ENCODE results near the gene ZNF507.

ZNF507 gene

GRCh38 chr19:32345261-32346207 is at the start of gene ZNF507:
ZNF507 (plus strand) TSS chr19:32345610; CDS start chr19:32352831, 7,221 bp downstream.
- peak; percentile 92 for DNase-seq

DNA sequence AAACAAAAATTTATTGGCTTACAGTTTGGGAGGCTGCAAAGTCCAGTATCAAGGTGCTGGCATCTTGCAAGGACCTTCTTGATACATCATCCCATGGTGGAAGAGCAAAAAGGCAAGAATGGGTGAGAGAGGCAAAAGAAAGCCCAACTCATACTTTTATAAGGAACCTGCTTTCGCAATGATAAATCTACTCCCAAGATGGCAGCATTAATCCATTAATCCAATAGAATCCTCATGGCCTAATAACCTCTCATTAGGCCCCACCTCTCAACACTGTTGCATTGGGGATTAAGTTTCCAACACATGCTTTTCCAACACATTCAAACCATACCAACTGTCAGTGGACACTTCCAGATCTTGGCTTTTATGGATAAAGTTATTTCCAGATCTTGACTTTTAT is 48.7 kb upstream of the ZNF507 start:
- DNase-seq: no peak

- DNase-seq: no peak
Measured at GRCh38 chr19:32302778-32303177, 42.6 kb upstream of the ZNF507 start.

- DNase-seq: no peak
Measured at GRCh38 chr19:32303193-32303592, 42.2 kb upstream of the ZNF507 start.

- DNase-seq: no peak
Measured at GRCh38 chr19:32307591-32307990, 37.8 kb upstream of the ZNF507 start.

DNA sequence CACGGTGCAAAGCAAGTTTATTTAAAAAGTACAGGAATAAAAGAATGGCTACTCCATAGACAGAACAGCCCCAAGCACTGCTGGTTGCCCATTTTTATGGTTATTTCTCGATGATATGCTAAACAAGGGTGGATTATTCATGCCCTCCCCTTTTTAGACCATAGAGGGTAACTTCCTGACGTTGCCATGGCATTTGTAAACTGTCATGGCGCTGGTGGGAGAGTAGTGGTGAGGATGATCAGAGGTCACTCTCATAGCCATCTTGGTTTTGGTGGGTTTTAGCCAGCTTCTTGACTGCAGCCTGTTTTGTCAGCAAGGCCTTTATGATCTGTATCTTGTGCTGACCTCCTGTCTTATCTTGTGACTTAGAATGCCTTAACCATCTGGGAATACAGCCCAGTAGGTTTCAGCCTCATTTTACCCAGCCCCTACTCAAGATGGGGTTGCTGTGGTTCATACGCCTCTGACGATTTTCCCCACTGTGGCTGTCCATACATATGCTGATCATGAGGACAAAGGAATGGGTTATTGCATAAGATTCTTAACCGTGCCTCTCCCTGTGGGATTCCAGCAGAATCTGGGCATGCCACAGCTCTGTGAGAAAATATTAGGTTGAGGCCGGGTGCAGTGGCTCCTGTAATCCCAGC is 36.9 kb upstream of the ZNF507 start:
- DNase-seq: no peak

GRCh38 chr19:32309711-32310390 is 35.6 kb upstream of the ZNF507 start:
- no peak for DNase-seq

- no peak for DNase-seq
Measured at GRCh38 chr19:32311371-32311770, 34.0 kb upstream of the ZNF507 start.

DNA sequence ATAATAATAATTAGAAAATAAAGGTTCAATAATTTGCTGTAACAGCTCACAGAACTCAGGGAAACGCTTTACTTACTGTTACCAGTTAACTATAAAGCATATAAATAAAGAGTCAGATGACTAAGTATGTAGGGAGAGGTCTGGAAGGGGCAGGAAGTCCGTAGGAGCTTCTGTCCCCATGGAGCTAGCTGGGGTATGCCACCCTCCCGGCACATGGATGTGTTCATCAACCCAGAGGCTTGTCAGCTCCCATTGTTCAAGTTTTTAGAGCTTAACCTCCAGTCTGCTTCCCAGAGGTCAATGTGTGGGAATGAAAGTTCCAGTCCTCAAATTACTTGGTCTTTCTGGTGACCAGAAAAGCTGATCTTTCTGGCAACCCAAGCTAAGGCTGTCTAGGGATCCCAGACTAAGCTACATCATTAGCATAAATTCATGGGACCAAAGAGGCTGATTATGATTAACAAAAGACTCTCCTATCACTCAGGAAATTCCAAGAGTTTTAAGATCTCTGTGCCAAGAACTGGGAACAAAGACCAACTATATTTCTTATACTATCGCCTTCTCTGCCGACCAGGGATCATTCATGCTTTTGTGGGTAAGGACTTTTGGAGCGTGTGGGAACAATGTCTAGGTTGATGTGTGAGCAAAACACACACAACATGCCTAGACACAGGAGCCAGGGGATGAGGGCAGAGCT is 31.7 kb upstream of the ZNF507 start:
- no peak for DNase-seq

DNA sequence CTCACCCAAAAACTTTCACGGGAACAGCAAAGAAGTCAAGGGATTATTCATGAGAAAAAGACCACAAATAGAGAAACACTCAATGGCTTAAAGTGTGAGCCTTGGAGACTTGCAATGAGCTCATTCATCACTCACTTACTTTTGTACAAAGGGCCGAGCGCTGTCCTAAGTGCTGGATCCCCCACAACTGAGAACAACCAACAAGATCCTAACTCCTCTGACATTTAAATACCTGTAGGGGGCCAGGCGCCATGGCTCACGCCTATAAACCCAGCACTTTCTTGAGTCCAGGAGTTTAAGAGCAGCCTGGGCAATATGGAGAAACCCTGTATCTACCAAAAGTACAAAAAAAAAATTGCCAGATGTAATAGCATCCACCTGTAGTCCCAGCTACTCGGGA is 29.4 kb upstream of the ZNF507 start:
- DNase-seq: no peak

GRCh38 chr19:32317086-32317485 is 28.3 kb upstream of the ZNF507 start:
- DNase-seq: no peak

DNA sequence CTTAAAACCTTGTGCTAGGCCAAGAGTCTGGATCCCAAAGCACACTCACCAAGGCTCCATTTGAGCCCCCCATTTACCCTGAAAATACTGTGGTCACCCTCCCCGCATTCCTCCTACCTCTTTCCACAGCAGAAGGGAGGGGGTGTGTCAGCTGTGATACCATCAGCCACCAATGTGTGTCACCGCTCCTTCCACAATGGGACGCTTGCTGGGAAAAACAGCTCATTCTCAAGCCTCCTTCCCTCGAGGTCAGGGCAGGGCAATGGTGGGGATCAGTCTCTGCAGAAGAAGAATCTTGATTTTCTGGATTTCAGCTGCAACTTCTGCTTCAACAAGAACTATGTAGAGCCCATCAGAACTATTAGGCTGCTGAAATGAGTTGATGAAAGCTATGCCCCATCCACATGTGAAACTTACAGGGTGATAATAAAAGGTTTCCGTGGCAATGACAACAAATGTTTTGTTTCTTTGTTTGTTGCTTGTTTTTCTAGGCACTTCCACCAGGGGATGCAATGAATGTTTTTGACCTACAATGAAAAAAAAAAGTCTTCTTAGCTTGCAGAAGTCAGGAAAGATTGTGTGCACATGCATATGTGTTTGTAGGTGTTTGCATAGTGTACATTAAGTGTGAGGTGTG is 26.4 kb upstream of the ZNF507 start:
- peak; percentile 20 for DNase-seq

GRCh38 chr19:32322541-32322940 is 22.9 kb upstream of the ZNF507 start:
- DNase-seq: no peak

- peak; percentile 10 for DNase-seq
Measured at GRCh38 chr19:32324631-32325285, 20.7 kb upstream of the ZNF507 start.

DNA sequence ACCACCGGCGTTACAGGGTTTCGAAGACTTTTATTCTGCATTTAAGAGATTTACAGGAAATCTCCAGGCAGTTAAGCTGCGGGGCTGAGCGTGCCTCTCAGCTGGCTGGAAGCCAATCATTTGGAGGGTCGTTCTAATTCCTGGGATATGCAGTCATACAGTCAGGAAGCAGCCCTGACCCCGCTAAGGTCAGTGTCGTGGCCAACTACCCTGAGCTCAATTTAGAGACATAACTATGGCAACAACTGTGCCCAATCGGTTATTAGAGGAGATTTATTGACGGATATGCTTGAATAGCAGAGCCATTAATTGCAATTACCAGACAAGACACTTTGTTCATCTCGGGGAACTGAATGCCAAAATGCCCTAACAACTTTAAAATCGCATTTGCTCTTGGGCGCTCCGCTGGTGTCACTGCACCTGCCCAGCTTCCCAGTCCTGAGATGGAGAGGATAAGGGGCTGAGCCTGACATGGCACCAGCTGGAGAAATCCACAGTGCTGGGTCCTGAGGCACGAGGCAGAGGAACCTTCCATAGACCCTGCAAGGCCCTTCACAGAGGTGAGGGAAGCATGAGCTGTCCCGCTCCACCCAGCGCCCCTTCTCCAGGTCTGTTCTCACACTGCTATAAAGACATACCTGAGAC is 15.1 kb upstream of the ZNF507 start:
- DNase-seq: no peak

DNA sequence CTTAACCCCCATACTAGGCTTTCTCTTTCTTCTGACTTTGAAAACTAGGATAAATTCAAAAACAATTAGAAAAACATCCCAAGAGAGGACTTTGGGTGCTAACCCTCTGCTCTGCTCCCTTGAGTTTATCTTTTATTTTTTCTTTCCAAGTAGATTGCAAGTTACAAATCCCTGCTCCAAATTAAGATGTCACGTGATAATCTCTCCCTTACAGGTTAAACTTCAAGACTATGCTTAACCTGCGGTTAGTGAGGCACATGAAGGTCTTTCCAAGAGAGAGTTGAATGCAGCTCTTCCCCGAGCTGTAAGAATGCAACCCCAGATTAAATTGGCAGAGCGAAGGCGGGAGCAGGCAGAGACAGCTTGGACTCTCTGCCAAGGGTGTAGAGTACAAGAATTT is 12.2 kb upstream of the ZNF507 start:
- no peak for DNase-seq

DNA sequence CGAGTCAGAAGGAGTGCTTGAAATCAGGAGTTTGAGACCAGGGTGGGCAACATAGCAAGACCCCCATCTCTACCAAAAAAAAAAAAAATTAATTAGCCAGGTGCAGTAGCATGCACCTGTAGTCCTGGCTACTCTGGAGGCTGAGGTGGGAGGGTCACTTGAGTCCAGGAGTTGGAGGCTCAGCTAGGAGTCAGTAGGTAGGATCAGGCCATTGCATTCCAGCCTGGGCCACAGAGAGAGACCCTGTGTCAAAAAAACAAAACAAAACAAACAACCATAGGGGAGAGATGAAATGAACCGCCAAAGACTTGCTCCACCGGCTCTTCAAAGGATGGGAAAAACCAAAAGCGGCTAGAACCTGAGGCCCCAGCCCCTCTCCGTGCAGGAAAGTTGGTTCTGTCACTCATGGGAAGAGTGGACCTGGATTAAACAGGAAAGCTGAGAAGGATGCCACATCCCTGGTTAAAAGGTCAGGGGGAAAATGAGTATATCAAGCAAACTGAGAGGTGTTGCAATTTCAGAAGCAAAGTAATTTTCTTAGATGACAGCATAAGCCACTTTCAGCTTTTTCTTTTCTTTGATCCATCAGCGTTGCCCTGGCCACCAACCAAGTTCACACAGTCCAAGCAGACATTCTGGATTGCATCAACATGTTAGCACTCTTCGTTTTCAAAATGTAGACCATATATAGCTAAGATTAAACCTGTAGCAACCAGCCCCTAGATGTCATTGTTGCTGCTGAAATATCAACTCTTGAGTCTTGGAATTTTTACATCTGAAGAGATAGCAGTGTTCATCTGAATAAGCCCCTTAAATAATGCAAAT is 8.9 kb upstream of the ZNF507 start:
- no peak for DNase-seq

DNA sequence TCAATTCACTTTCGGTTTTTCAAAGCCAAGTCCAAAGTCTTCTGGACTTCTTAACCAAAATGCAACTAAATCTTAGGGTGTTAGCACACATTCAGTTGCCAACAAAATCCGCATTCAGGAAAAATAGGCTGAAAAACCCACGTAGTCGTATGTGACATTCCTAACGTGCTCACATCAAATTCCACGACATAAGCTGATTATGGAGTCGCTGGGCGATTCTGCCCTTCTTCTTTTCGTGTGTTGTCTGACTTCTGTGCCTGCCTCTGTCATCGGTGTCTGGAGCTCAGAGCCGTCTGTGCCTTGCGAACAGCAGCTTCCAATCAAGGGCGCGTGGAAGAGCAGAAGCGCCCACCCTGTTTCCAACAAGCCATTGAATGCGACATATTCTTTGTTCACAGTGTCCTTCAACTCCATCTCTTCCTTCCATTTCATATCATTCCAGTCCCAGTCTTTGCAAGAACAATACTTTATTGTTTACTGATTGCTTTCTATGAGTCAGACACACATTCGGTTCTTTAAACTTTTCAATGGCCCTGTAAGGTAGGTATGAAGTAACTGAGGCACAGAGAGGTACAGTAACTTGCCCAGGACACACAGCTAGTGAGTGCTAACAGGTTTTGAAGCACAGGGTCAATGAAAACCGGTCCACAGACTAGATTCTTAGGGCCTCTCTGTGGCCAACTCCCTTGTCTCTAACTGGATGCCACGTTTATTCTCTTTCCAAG is 8.2 kb upstream of the ZNF507 start:
- no peak for DNase-seq

- no peak for DNase-seq
Measured at GRCh38 chr19:32339423-32339822, 6.0 kb upstream of the ZNF507 start.
